WTC11 (cell line): ENCODE results near the gene EDDM3A. TPM values are rescaled to one million over a fixed set of nuclear protein-coding genes. Genes with fewer than 3 reads are reported as not detected.
"Not testable (repeated sequence)": the region's sequence is repeated elsewhere in the genome, so short reads cannot be mapped to it uniquely, and the experiment has no call there.

Experiments
- ATAC-seq: fragments of 200-7000 bp; cut with Tn5 transposase; 2 replicates; pipeline ENCODE4 v1.10.0; 2021; ENCODE audit warnings: mild to moderate bottlenecking, moderate library complexity
- CTCF ChIA-PET: fragments of 300-600 bp; sonication (Branson Sonifier 250); formaldehyde crosslinking; loops from one replicate; lab custom pipeline; 2021; ENCODE audit warnings: antibody characterized with exemption; lab: Charles Lee
- POLR2A ChIA-PET: fragments of 350-600 bp; sonication (Branson Sonifier 250); formaldehyde crosslinking; loops from one replicate; lab custom pipeline; 2021; ENCODE audit warnings: antibody characterized with exemption; lab: Charles Lee
- DNase-seq: peaks from one replicate; pipeline ENCODE4 v3.0.0; 2021; ENCODE audit warnings: low spot score
- H3K27ac Mint-ChIP-seq: 2 replicates; pipeline ENCODE4 v1.8.0; 2021; ENCODE audit warnings: mixed read lengths
- H3K27me3 Mint-ChIP-seq: 2 replicates; pipeline ENCODE4 v1.8.0; 2021; ENCODE audit warnings: low read depth, mild to moderate bottlenecking, moderate library complexity, mixed read lengths
- H3K36me3 Mint-ChIP-seq: 2 replicates; pipeline ENCODE4 v1.8.0; 2021; ENCODE audit warnings: mixed read lengths
- H3K4me1 Mint-ChIP-seq: 2 replicates; pipeline ENCODE4 v1.8.0; 2022; ENCODE audit warnings: mixed read lengths
- H3K4me3 Mint-ChIP-seq: 2 replicates; pipeline ENCODE4 v1.8.0; 2021; ENCODE audit warnings: mild to moderate bottlenecking, moderate library complexity, mixed read lengths
- H3K9me3 Mint-ChIP-seq: 2 replicates; pipeline ENCODE4 v1.8.0; 2021; ENCODE audit warnings: mixed read lengths
- ARID4B ChIP-seq: sonication (generic); formaldehyde crosslinking; IDR thresholded peaks from 2 replicates; pipeline ENCODE4 v1.8.0; 2023; ENCODE audit warnings: missing genetic modification reagents, mild to moderate bottlenecking, borderline replicate concordance
- CREB1 ChIP-seq: sonication (generic); formaldehyde crosslinking; IDR thresholded peaks from 2 replicates; pipeline ENCODE4 v1.8.0; 2023; ENCODE audit warnings: mild to moderate bottlenecking, missing genetic modification reagents
- PRDM15 ChIP-seq: sonication (generic); formaldehyde crosslinking; IDR thresholded peaks from 2 replicates; pipeline ENCODE4 v1.8.0; 2022; ENCODE audit warnings: missing genetic modification reagents
- PREB ChIP-seq: sonication (generic); formaldehyde crosslinking; IDR thresholded peaks from 2 replicates; pipeline ENCODE4 v1.8.1; 2022; ENCODE audit warnings: mild to moderate bottlenecking, missing genetic modification reagents, moderate library complexity, borderline replicate concordance
- TCF7 ChIP-seq: sonication (generic); formaldehyde crosslinking; IDR thresholded peaks from 2 replicates; pipeline ENCODE4 v1.8.0; 2022; ENCODE audit warnings: mild to moderate bottlenecking, low read depth, missing genetic modification reagents, moderate library complexity
- USF2 ChIP-seq: sonication (generic); formaldehyde crosslinking; IDR thresholded peaks from 2 replicates; pipeline ENCODE4 v1.8.1; 2023; ENCODE audit warnings: mild to moderate bottlenecking, missing genetic modification reagents, moderate library complexity
- ZNF138 ChIP-seq: sonication (generic); formaldehyde crosslinking; conservative IDR thresholded peaks from 2 replicates; pipeline ENCODE4 v1.8.1; 2022; ENCODE audit warnings: mild to moderate bottlenecking, moderate library complexity, missing genetic modification reagents
- ZNF317 ChIP-seq: sonication (generic); formaldehyde crosslinking; IDR thresholded peaks from 2 replicates; pipeline ENCODE4 v1.8.1; 2023; ENCODE audit warnings: low read depth, mild to moderate bottlenecking, moderate library complexity, missing genetic modification reagents, borderline replicate concordance
- total RNA-seq: library from RNA; stranded (reverse); gene quantifications from 3 replicates; pipeline ENCODE4 v1.2.3, GENCODE V29; 2021
- TF ChIP-seq, protein P1 (sequence below): sonication (generic); formaldehyde crosslinking; IDR thresholded peaks from 2 replicates; pipeline ENCODE4 v1.8.1; 2023; ENCODE audit warnings: mild to moderate bottlenecking, moderate library complexity, missing genetic modification reagents
- TF ChIP-seq, protein P2 (sequence below): sonication (generic); formaldehyde crosslinking; IDR thresholded peaks from 2 replicates; pipeline ENCODE4 v1.8.0; 2022; ENCODE audit warnings: mild to moderate bottlenecking, missing genetic modification reagents

Gene EDDM3A
- total RNA-seq, 1 experiment from 2014 or later = 0.20 TPM

DNA sequence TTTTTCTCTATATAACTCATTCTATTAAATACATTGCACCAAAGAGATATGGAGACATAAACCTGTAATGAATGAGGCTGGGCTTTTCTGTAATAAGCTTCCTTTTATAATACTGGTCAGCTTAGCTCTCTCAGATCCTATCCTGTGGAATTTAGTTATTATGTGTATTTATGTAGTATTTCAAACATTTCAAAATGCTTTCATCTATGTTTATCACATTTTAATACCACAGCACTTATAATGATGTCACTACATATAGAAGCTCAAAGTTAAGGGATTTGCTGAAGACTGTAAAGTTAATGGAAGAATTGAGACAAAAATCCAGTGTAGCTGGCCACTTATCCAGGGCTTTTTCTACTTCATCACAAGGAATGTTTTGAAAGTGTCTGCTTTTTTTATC, 45.8 kb upstream of the EDDM3A start (continued):
- TF ChIP-seq, protein P1, sequence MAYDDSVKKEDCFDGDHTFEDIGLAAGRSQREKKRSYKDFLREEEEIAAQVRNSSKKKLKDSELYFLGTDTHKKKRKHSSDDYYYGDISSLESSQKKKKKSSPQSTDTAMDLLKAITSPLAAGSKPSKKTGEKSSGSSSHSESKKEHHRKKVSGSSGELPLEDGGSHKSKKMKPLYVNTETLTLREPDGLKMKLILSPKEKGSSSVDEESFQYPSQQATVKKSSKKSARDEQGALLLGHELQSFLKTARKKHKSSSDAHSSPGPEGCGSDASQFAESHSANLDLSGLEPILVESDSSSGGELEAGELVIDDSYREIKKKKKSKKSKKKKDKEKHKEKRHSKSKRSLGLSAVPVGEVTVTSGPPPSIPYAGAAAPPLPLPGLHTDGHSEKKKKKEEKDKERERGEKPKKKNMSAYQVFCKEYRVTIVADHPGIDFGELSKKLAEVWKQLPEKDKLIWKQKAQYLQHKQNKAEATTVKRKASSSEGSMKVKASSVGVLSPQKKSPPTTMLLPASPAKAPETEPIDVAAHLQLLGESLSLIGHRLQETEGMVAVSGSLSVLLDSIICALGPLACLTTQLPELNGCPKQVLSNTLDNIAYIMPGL = no peak
- TF ChIP-seq ZNF138 (CRISPR knock-in tag) (no peak), ARID4B (CRISPR knock-in tag) (no peak), ZNF317 (CRISPR knock-in tag) (no peak), PREB (CRISPR knock-in tag) (no peak), CREB1 (CRISPR knock-in tag) (no peak), PRDM15 (CRISPR knock-in tag) (no peak)

DNA sequence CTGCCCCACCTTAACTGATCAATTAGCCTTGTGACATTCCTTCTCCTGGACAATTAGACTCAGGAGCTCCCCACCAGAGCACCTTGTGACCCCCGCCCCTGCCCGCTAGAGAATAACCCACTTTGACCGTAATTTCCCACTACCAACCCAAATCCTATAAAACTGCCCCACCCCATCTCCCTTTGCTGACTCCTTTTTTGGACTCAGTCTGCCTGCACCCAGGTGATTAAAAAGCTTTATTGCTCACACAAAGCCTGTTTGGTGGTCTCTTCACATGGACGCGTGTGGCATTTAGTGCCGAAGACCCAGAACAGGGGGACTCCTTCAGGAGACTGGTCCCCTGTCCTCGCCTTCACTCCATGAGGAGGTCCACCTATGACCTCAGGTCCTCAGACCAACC, 44.7 kb upstream of the EDDM3A start:
- ATAC-seq, H3K27ac Mint-ChIP-seq, H3K36me3 Mint-ChIP-seq, H3K4me3 Mint-ChIP-seq, POLR2A ChIA-PET, H3K9me3 Mint-ChIP-seq, H3K27me3 Mint-ChIP-seq, H3K4me1 Mint-ChIP-seq, DNase-seq: not testable (repeated sequence)
- CTCF ChIA-PET = interaction anchor here (0.6 to 2.3 kb wide), 4 partner anchors 44 to 270 kb away, joined by 3 to 11 read pairs (median 7); no protein-coding TSS in a partner anchor

DNA sequence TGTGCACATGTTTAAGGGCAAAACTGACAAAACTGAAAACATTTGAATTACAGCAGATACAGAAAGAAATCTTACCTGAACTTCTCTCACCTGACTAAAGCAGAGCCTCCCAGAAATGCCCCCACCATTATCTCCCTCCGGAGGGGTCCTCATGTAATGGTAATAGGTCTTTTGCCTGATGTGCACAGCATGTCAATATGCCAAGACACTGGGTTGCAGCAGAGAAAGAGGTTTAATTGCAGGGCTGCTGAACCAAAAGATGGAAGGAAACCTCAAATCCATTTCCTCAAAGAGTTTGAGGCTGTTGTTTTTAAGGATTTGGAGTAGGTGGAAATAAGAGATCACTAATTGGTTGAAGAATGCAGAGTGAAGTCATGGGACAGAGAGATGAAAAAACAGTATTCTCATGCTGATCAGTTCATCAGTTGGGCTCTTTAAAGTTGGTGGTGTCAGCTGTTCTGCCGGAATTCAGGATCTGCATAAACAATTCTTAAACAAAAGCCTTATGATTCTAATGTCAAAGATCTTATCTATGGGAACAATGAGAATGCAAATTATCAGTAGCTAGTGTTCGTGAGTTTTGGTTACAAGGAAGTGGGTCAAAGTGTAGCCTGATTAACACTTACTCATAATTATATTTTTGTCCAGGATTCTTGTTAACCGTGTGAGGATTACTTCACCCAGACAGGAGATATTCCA, 38.9 kb upstream of the EDDM3A start:
- TF ChIP-seq, protein P2, sequence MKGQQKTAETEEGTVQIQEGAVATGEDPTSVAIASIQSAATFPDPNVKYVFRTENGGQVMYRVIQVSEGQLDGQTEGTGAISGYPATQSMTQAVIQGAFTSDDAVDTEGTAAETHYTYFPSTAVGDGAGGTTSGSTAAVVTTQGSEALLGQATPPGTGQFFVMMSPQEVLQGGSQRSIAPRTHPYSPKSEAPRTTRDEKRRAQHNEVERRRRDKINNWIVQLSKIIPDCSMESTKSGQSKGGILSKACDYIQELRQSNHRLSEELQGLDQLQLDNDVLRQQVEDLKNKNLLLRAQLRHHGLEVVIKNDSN (CRISPR knock-in tag) = peak; percentile 27; the same call in 1 of the 2 replicates
- TF ChIP-seq USF2 (CRISPR knock-in tag) = 0 out of 2 replicates have a peak, but pooled peaks have one; percentile 21
- TF ChIP-seq TCF7 (CRISPR knock-in tag) = no peak
- TF ChIP-seq, all 79 proteins: peak for 2
- no peak for DNase-seq
- peak; percentile 77 for ATAC-seq
- no peak overlapping the region; the same call in 1 of the 2 replicates for H3K27ac Mint-ChIP-seq
- CTCF ChIA-PET = interaction anchor here (1.1 to 2.1 kb wide), 6 partner anchors 51 to 264 kb away, joined by 3 to 9 read pairs (median 5); no protein-coding TSS in a partner anchor
- no peaks in the 10 kb centered on the region; the same call in 1 of the 2 replicates for H3K36me3 Mint-ChIP-seq
- POLR2A ChIA-PET = interaction anchor here (1.1 kb wide), 1 partner anchor 26 kb away, joined by 3 read pairs; no protein-coding TSS in a partner anchor
- no peaks in the 10 kb centered on the region; the same call in 1 of the 2 replicates for H3K27me3 Mint-ChIP-seq
- H3K4me1 Mint-ChIP-seq = peaks cover 5% of the 10 kb centered on the region; the same call in 1 of the 2 replicates
- no peak overlapping the region for H3K4me3 Mint-ChIP-seq
- H3K9me3 Mint-ChIP-seq = peaks cover 12% of the 10 kb centered on the region
